H9 (cell line): ENCODE measurements around the gene ADAMTSL4. TPM values are rescaled to one million over a fixed set of nuclear protein-coding genes. Genes with fewer than 3 reads are reported as not detected.
A peak's percentile ranks its signal among the peaks of the same experiment; 100 is the strongest.

Experiments
- DNase-seq: peaks from one replicate; pipeline ENCODE4 v3.0.0-alpha.2; 2017
- H2AFZ ChIP-seq: one replicate; pipeline ENCODE4 v1.6.1; 2013; ENCODE audit warnings: mild to moderate bottlenecking, low read length, control low read depth, moderate library complexity
- H2AK5ac ChIP-seq: 2 replicates; pipeline ENCODE4 v1.6.1; 2013; ENCODE audit warnings: low read length, control low read depth, mixed read lengths; ENCODE audit not compliant: insufficient read length
- H2BK120ac ChIP-seq: one replicate; pipeline ENCODE4 v1.6.1; 2013; ENCODE audit warnings: low read depth, mild to moderate bottlenecking, low read length, control low read depth, inconsistent platforms; ENCODE audit not compliant: poor library complexity, severe bottlenecking
- H2BK12ac ChIP-seq: 2 replicates; pipeline ENCODE4 v1.6.1; 2013; ENCODE audit warnings: low read length, control low read depth, mixed read lengths, low read depth; ENCODE audit not compliant: insufficient read length
- H2BK15ac ChIP-seq: 2 replicates; pipeline ENCODE4 v1.6.1; 2013; ENCODE audit warnings: low read depth, low read length, control low read depth
- H2BK20ac ChIP-seq: one replicate; pipeline ENCODE4 v1.6.1; 2013; ENCODE audit warnings: low read depth, mild to moderate bottlenecking, low read length, control low read depth, inconsistent platforms; ENCODE audit not compliant: poor library complexity, severe bottlenecking
- H2BK5ac ChIP-seq: 2 replicates; pipeline ENCODE4 v1.6.1; 2013; ENCODE audit warnings: low read length, control low read depth, mixed read lengths; ENCODE audit not compliant: insufficient read length
- H3K14ac ChIP-seq: 2 replicates; pipeline ENCODE4 v1.6.1; 2013; ENCODE audit warnings: low read length, control low read depth; ENCODE audit not compliant: insufficient read depth
- H3K18ac ChIP-seq: 2 replicates; pipeline ENCODE4 v1.6.1; 2013; ENCODE audit warnings: low read depth, mild to moderate bottlenecking, mixed read lengths, low read length, control low read depth; ENCODE audit not compliant: insufficient read length
- H3K23ac ChIP-seq: 2 replicates; pipeline ENCODE4 v1.6.1; 2013; ENCODE audit warnings: low read length, control low read depth, mixed read lengths, low read depth; ENCODE audit not compliant: insufficient read length
- H3K23me2 ChIP-seq: 2 replicates; pipeline ENCODE4 v1.6.1; 2013; ENCODE audit warnings: low read depth, mild to moderate bottlenecking, mixed read lengths, low read length, control low read depth; ENCODE audit not compliant: insufficient read length, poor library complexity, severe bottlenecking
- H3K27ac ChIP-seq: 2 replicates; pipeline ENCODE4 v1.5.1; 2013; ENCODE audit warnings: low read length, control low read depth, mixed read lengths, low read depth; ENCODE audit not compliant: insufficient read length
- H3K27me3 ChIP-seq: 2 replicates; pipeline ENCODE4 v1.6.1; 2013; ENCODE audit warnings: low read length, control low read depth, inconsistent platforms; ENCODE audit not compliant: insufficient read depth
- H3K4ac ChIP-seq: 2 replicates; pipeline ENCODE4 v1.6.1; 2013; ENCODE audit warnings: low read depth, mild to moderate bottlenecking, control low read depth, inconsistent platforms, low read length, moderate library complexity
- H3K4me1 ChIP-seq: 2 replicates; pipeline ENCODE4 v1.6.1; 2013; ENCODE audit warnings: low read length, control low read depth, inconsistent platforms; ENCODE audit not compliant: insufficient read depth
- H3K4me2 ChIP-seq: 2 replicates; pipeline ENCODE4 v1.6.1; 2013; ENCODE audit warnings: low read length, control low read depth, mixed read lengths; ENCODE audit not compliant: insufficient read length, insufficient read depth
- H3K56ac ChIP-seq: 2 replicates; pipeline ENCODE4 v1.6.1; 2013; ENCODE audit warnings: low read depth, mild to moderate bottlenecking, mixed read lengths, low read length, control low read depth; ENCODE audit not compliant: insufficient read length
- H3K79me1 ChIP-seq: 2 replicates; pipeline ENCODE4 v1.6.1; 2013; ENCODE audit warnings: low read depth, mild to moderate bottlenecking, moderate library complexity, low read length, control low read depth, inconsistent platforms; ENCODE audit not compliant: insufficient read depth, poor library complexity, severe bottlenecking
- H3K79me2 ChIP-seq: 2 replicates; pipeline ENCODE4 v1.6.1; 2013; ENCODE audit warnings: low read length, control low read depth, inconsistent platforms; ENCODE audit not compliant: insufficient read depth
- H3K9ac ChIP-seq: 2 replicates; pipeline ENCODE4 v1.6.1; 2013; ENCODE audit warnings: low read length, control low read depth, mixed read lengths; ENCODE audit not compliant: insufficient read length; ENCODE audit errors: extremely low read depth
- H3K9me3 ChIP-seq: one replicate; pipeline ENCODE4 v1.6.1; 2013; ENCODE audit warnings: low read depth, low read length, inconsistent platforms; ENCODE audit not compliant: control insufficient read depth
- H3T11ph ChIP-seq: one replicate; pipeline ENCODE4 v1.6.1; 2013; ENCODE audit warnings: mild to moderate bottlenecking, low read length, control low read depth, inconsistent platforms
- H4K20me1 ChIP-seq: one replicate; pipeline ENCODE4 v1.6.1; 2013; ENCODE audit not compliant: control insufficient read depth, insufficient read length, insufficient read depth
- H4K5ac ChIP-seq: 2 replicates; pipeline ENCODE4 v1.6.1; 2013; ENCODE audit warnings: low read depth, mild to moderate bottlenecking, mixed read lengths, low read length, control low read depth; ENCODE audit not compliant: insufficient read length
- H4K8ac ChIP-seq: replicated peaks from 2 replicates; pipeline ENCODE4 v1.6.1; 2013; ENCODE audit warnings: low read length, control low read depth, mixed read lengths, low read depth; ENCODE audit not compliant: insufficient read length
- H4K91ac ChIP-seq: 2 replicates; pipeline ENCODE4 v1.6.1; 2013; ENCODE audit warnings: low read depth, mild to moderate bottlenecking, moderate library complexity, mixed read lengths, low read length, control low read depth; ENCODE audit not compliant: insufficient read length
- H3K27ac Mint-ChIP-seq, 3 experiments: 2 replicates in 2 of 3; 3 replicates in 1 of 3; pipeline ENCODE4 v1.8.0; 2020 to 2021; ENCODE audit warnings: mixed read lengths in 3 of 3, mild to moderate bottlenecking in 1 of 3, moderate library complexity in 1 of 3
- H3K27me3 Mint-ChIP-seq: 2 replicates; pipeline ENCODE4 v1.8.0; 2021; ENCODE audit warnings: low read depth, mild to moderate bottlenecking, moderate library complexity, mixed read lengths
- H3K36me3 Mint-ChIP-seq, 3 experiments: 2 replicates in 2 of 3; 3 replicates in 1 of 3; pipeline ENCODE4 v1.8.0; 2020 to 2021; ENCODE audit warnings: low read depth in 3 of 3, mixed read lengths in 3 of 3; ENCODE audit not compliant: insufficient read depth in 1 of 3
- H3K4me1 Mint-ChIP-seq, 2 experiments: 2 replicates each; pipeline ENCODE4 v1.8.0; 2020; ENCODE audit warnings: mixed read lengths in 2 of 2
- H3K4me3 Mint-ChIP-seq, 2 experiments: 2 replicates in 1 of 2; 3 replicates in 1 of 2; pipeline ENCODE4 v1.8.0; 2020 to 2021; ENCODE audit warnings: mild to moderate bottlenecking in 2 of 2, mixed read lengths in 2 of 2, moderate library complexity in 1 of 2
- H3K9me3 Mint-ChIP-seq, 2 experiments: 2 replicates in 1 of 2; 3 replicates in 1 of 2; pipeline ENCODE4 v1.8.0; 2020; ENCODE audit warnings: mild to moderate bottlenecking in 2 of 2, mixed read lengths in 2 of 2, moderate library complexity in 1 of 2
- CTCF ChIP-seq: fragments of 200-600 bp; sonication (generic); conservative IDR thresholded peaks from 3 replicates; pipeline ENCODE4 v1.8.0; 2021; ENCODE audit warnings: antibody characterized with exemption, mild to moderate bottlenecking
- WGBS: extraction: QIAGEN DNeasy Blood & Tissue Kit; methylation state at CpG from one replicate; pipeline ENCODE4 v1.1.7; 2013; ENCODE audit warnings: missing lambda C conversion rate, low lambda C conversion rate, mixed read lengths; ENCODE audit not compliant: insufficient read length; ENCODE audit errors: extremely low coverage; 5-methylcytosine and 5-hydroxymethylcytosine counted together
- total RNA-seq: library from RNA; stranded (reverse); gene quantifications from 2 replicates; pipeline ENCODE4 v1.2.1, GENCODE V29; 2021

The ADAMTSL4 gene
- total RNA-seq, 1 experiment from 2014 or later: 6.1 TPM

DNA sequence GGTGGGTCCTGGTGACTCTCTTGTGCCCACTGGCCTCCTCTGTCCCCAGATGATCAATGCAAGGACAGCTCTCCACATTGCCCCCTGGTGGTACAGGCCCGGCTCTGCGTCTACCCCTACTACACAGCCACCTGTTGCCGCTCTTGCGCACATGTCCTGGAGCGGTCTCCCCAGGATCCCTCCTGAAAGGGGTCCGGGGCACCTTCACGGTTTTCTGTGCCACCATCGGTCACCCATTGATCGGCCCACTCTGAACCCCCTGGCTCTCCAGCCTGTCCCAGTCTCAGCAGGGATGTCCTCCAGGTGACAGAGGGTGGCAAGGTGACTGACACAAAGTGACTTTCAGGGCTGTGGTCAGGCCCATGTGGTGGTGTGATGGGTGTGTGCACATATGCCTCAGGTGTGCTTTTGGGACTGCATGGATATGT lies 10.8 kb downstream of the ADAMTSL4 start:
- no peak overlapping the region for H3K9ac ChIP-seq
- peak; percentile 92 for TF ChIP-seq CTCF
- no peaks in the 10 kb centered on the region for H3K9me3 ChIP-seq
- Mint-ChIP-seq H3K4me3 (peak overlapping the region in 1 of 2 experiments; percentile 63; a peak in 2 of 5 replicates), H3K27me3 (no peaks in the 10 kb centered on the region), H3K9me3 (no peaks in the 10 kb centered on the region; a peak in 1 of 5 replicates), H3K36me3 (peaks cover 3 to 5% (median 5%) of the 10 kb centered on the region in 3 experiments; a peak in 5 of 7 replicates), H3K27ac (no peak overlapping the region), H3K4me1 (peaks cover 38 to 53% of the 10 kb centered on the region in 2 experiments)
- no peak overlapping the region for H3K18ac ChIP-seq
- H3K79me2 ChIP-seq: no peaks in the 10 kb centered on the region
- no peak overlapping the region for H4K8ac ChIP-seq
- H2BK15ac ChIP-seq: no peak overlapping the region
- no peak overlapping the region for H4K5ac ChIP-seq
- H3K4me2 ChIP-seq: no peak overlapping the region
- no peaks in the 10 kb centered on the region for H3K27me3 ChIP-seq
- DNase-seq: peak; percentile 88
- H4K20me1 ChIP-seq: no peaks in the 10 kb centered on the region
- H3K23me2 ChIP-seq: peaks cover 11% of the 10 kb centered on the region
- no peak overlapping the region for H2BK5ac ChIP-seq
- H3K23ac ChIP-seq: no peak overlapping the region
- H3K4ac ChIP-seq: no peak overlapping the region
- H2BK12ac ChIP-seq: no peak overlapping the region
- no peak overlapping the region for H3K56ac ChIP-seq
- H2BK120ac ChIP-seq: no peak overlapping the region
- H3K79me1 ChIP-seq: no peaks in the 10 kb centered on the region
- no peak overlapping the region for H3T11ph ChIP-seq
- no peak overlapping the region for H3K27ac ChIP-seq
- H3K14ac ChIP-seq: no peak overlapping the region
- no CpG with 5 or more reads among the region's 9 CpGs for WGBS
- H3K4me1 ChIP-seq: peaks cover 7% of the 10 kb centered on the region; the same call in 1 of the 2 replicates
- H4K91ac ChIP-seq: no peak overlapping the region
- no peak overlapping the region for H2BK20ac ChIP-seq
- H2AFZ ChIP-seq: no peak overlapping the region
- H2AK5ac ChIP-seq: no peak overlapping the region
